ENCODE data around the gene GRIK2. TPM values are rescaled to one million over a fixed set of nuclear protein-coding genes. Genes with fewer than 3 reads are reported as not detected.

The GRIK2 gene
- polyA plus RNA-seq, 1 of the 3 experiments (the other 2 are of a cell fraction) = 0.30 TPM

- H2AFZ ChIP-seq (ENCODE audit: low read depth) = no peak overlapping the region
- peaks cover 0 to 2% of the 10 kb centered on the region in 2 experiments; a peak in 2 of 4 replicates for H3K4me1 ChIP-seq (ENCODE audit: control insufficient read depth in 1 of 2, insufficient read depth in 2 of 2, low read depth in 1 of 2, low read length in 1 of 2)
- H3K9ac ChIP-seq = no peak overlapping the region
- H3K27me3 ChIP-seq (ENCODE audit: insufficient read depth) = no peaks in the 10 kb centered on the region
- no peaks in the 10 kb centered on the region for H3K36me3 ChIP-seq (replicated peaks in 1 of 2; ENCODE audit: control insufficient read depth in 1 of 2, insufficient read depth in 2 of 2, low read length in 1 of 2)
- no peaks in the 10 kb centered on the region for H3F3A ChIP-seq (replicated peaks; ENCODE audit: insufficient read depth)
- no peaks in the 10 kb centered on the region; the same call in 1 of the 2 replicates for H3K9me2 ChIP-seq
- ChIA-PET POLR2A (no interaction called here), CTCF (no interaction called here)
- no peak for DNase-seq
- no peak overlapping the region for H3K27ac ChIP-seq (ENCODE audit: low read depth in 2 of 2, low read length in 1 of 2)
- H3K9me3 ChIP-seq = no peaks in the 10 kb centered on the region
- no peaks in the 10 kb centered on the region for H4K20me1 ChIP-seq (ENCODE audit: insufficient read depth)
- no peaks in the 10 kb centered on the region for H3K79me2 ChIP-seq (ENCODE audit: insufficient read depth)
- no peak overlapping the region for H3K4me2 ChIP-seq
- TF ChIP-seq POLR2AphosphoS5 (IDR thresholded peaks at IDR 0.05; ENCODE audit: low read depth, low read length) = no peak
- TF ChIP-seq REST (IDR thresholded peaks at IDR 0.05; ENCODE audit: low read depth, low read length) = no peak
- no peak for TF ChIP-seq EP300 (IDR thresholded peaks at IDR 0.05; ENCODE audit: borderline replicate concordance in 1 of 2, low read depth in 1 of 2, low read length in 1 of 2)
- no peak for TF ChIP-seq MXI1 (IDR thresholded peaks at IDR 0.05; ENCODE audit: low read depth, low read length)
- TF ChIP-seq PBX3 (IDR thresholded peaks at IDR 0.05) = no peak
- no peak for TF ChIP-seq JUND (IDR thresholded peaks at IDR 0.05)
- TF ChIP-seq EZH2phosphoT487 (IDR thresholded peaks at IDR 0.05; ENCODE audit: borderline replicate concordance, low read depth) = no peak
- TF ChIP-seq SMC3 (IDR thresholded peaks at IDR 0.05; ENCODE audit: low read depth, low read length) = no peak
- no peak for TF ChIP-seq FOSL2 (IDR thresholded peaks at IDR 0.05; ENCODE audit: borderline replicate concordance, low read depth)
- H3K4me3 ChIP-seq (ENCODE audit: low read depth in 2 of 2, low read length in 1 of 2) = no peak overlapping the region
These were observed 135.3 kb downstream of the GRIK2 start for GRCh38 chr6:101528801-101529200.

- POLR2A ChIA-PET = no interaction called here
- 37% methylated on average over 2 of the region's 2 CpGs for WGBS (ENCODE audit: low lambda C conversion rate)
- TF ChIP-seq CTCF (IDR thresholded peaks at IDR 0.05) (no peak), FOXM1 (IDR thresholded peaks at IDR 0.05; ENCODE audit: low read depth) (no peak), RXRA (IDR thresholded peaks at IDR 0.05; ENCODE audit: borderline replicate concordance, low read depth) (no peak), SIN3A (IDR thresholded peaks at IDR 0.05; ENCODE audit: borderline replicate concordance, low read depth, low read length) (no peak), JUND (IDR thresholded peaks at IDR 0.05) (no peak), NFIC (IDR thresholded peaks at IDR 0.05; ENCODE audit: borderline replicate concordance) (no peak), PBX3 (IDR thresholded peaks at IDR 0.05) (no peak), TEAD4 (IDR thresholded peaks at IDR 0.05; ENCODE audit: borderline replicate concordance, insufficient read depth) (no peak), USF2 (IDR thresholded peaks at IDR 0.05; ENCODE audit: borderline replicate concordance, low read depth, low read length) (no peak), GABPA (IDR thresholded peaks at IDR 0.05; ENCODE audit: low read depth) (no peak), SMC3 (IDR thresholded peaks at IDR 0.05; ENCODE audit: low read depth, low read length) (no peak), MEF2A (IDR thresholded peaks at IDR 0.05; ENCODE audit: borderline replicate concordance, low read depth) (no peak), USF1 (IDR thresholded peaks at IDR 0.05; ENCODE audit: borderline replicate concordance, low read depth) (no peak)
These were observed 138.0 kb downstream of the GRIK2 start for GRCh38 chr6:101531538-101531937.

More at GRCh38 chr6:101531538-101531937, 138.0 kb downstream of the GRIK2 start:
- no peaks in the 10 kb centered on the region for H3K27me3 ChIP-seq (ENCODE audit: insufficient read depth)
- H3K4me3 ChIP-seq (ENCODE audit: low read depth in 2 of 2, low read length in 1 of 2) = no peak overlapping the region
- no peaks in the 10 kb centered on the region for H4K20me1 ChIP-seq (ENCODE audit: insufficient read depth)
- DNase-seq = no peak
- no peak overlapping the region for H3K4me2 ChIP-seq
- no peaks in the 10 kb centered on the region for H3K36me3 ChIP-seq (replicated peaks in 1 of 2; ENCODE audit: control insufficient read depth in 1 of 2, insufficient read depth in 2 of 2, low read length in 1 of 2)
- no peak overlapping the region for H2AFZ ChIP-seq (ENCODE audit: low read depth)
- H3K9me2 ChIP-seq = no peaks in the 10 kb centered on the region
- H3K4me1 ChIP-seq (ENCODE audit: control insufficient read depth in 1 of 2, insufficient read depth in 2 of 2, low read depth in 1 of 2, low read length in 1 of 2) = peaks cover 0 to 2% of the 10 kb centered on the region in 2 experiments; a peak in 2 of 4 replicates
- H3K27ac ChIP-seq (ENCODE audit: low read depth in 2 of 2, low read length in 1 of 2) = no peak overlapping the region
- H3F3A ChIP-seq (replicated peaks; ENCODE audit: insufficient read depth) = no peaks in the 10 kb centered on the region
- no peak overlapping the region for H3K9ac ChIP-seq
- H3K9me3 ChIP-seq = no peaks in the 10 kb centered on the region
- CTCF ChIA-PET = no interaction called here
- no peaks in the 10 kb centered on the region for H3K79me2 ChIP-seq (ENCODE audit: insufficient read depth)
